HEK293T (cell line): Measurements from ENCODE around the gene TMEM120A.

Source experiments
- CTCF ChIA-PET: fragments of 350-600 bp; formaldehyde crosslinking; extraction: SDS; loops from one replicate; lab custom pipeline; 2021; ENCODE audit warnings: antibody characterized with exemption, inconsistent platforms; lab: Yijun Ruan, JAX
- POLR2A ChIA-PET: fragments of 350-600 bp; formaldehyde crosslinking; extraction: SDS; loops from one replicate; lab custom pipeline; 2020; ENCODE audit warnings: antibody characterized with exemption, inconsistent platforms; lab: Yijun Ruan, JAX
- DNase-seq: peaks from one replicate; pipeline ENCODE4 v3.0.0; 2012; ENCODE audit warnings: mixed read lengths; ENCODE audit errors: extremely low spot score
- ARNT ChIP-seq: fragments of 450-650 bp; IDR thresholded peaks from 2 replicates; pipeline ENCODE4 v1.6.1; 2017; ENCODE audit warnings: mild to moderate bottlenecking
- BHLHE40 ChIP-seq: fragments of 450-650 bp; IDR thresholded peaks from 2 replicates; pipeline ENCODE4 v1.6.1; 2016; ENCODE audit warnings: mild to moderate bottlenecking, moderate library complexity, borderline replicate concordance
- CTBP1 ChIP-seq: fragments of 450-650 bp; IDR thresholded peaks from 2 replicates; pipeline ENCODE4 v1.6.1; 2016; ENCODE audit warnings: borderline replicate concordance
- ELF4 ChIP-seq: fragments of 450-650 bp; IDR thresholded peaks from 2 replicates; pipeline ENCODE4 v1.6.1; 2017; ENCODE audit warnings: antibody characterized with exemption
- FOXA1 ChIP-seq: fragments of 450-650 bp; IDR thresholded peaks from 2 replicates; pipeline ENCODE4 v1.6.1; 2016; ENCODE audit warnings: mild to moderate bottlenecking
- FOXK2 ChIP-seq: fragments of 450-650 bp; IDR thresholded peaks from 2 replicates; pipeline ENCODE4 v1.6.1; 2016; ENCODE audit warnings: mild to moderate bottlenecking
- FOXM1 ChIP-seq: fragments of 450-650 bp; IDR thresholded peaks from 2 replicates; pipeline ENCODE4 v1.6.1; 2017; ENCODE audit warnings: mild to moderate bottlenecking, borderline replicate concordance
- L3MBTL2 ChIP-seq: fragments of 450-650 bp; conservative IDR thresholded peaks from 2 replicates; pipeline ENCODE4 v1.6.1; 2016; ENCODE audit warnings: mild to moderate bottlenecking
- LEF1 ChIP-seq: fragments of 450-650 bp; IDR thresholded peaks from 2 replicates; pipeline ENCODE4 v1.6.1; 2017; ENCODE audit warnings: mild to moderate bottlenecking, borderline replicate concordance
- NFRKB ChIP-seq: fragments of 450-650 bp; IDR thresholded peaks from 2 replicates; pipeline ENCODE4 v1.6.1; 2016; ENCODE audit warnings: mild to moderate bottlenecking, moderate library complexity
- SP1 ChIP-seq: fragments of 450-650 bp; IDR thresholded peaks from 2 replicates; pipeline ENCODE4 v1.6.1; 2017
- SUZ12 ChIP-seq: fragments of 450-650 bp; IDR thresholded peaks from 2 replicates; pipeline ENCODE4 v1.6.1; 2016; ENCODE audit warnings: mild to moderate bottlenecking
- TARDBP ChIP-seq: fragments of 450-650 bp; IDR thresholded peaks from 2 replicates; pipeline ENCODE4 v1.6.1; 2016
- ZNF384 ChIP-seq: fragments of 450-650 bp; IDR thresholded peaks from 2 replicates; pipeline ENCODE4 v1.6.1; 2016
- TF ChIP-seq, protein P1 (sequence below): fragments of 450-650 bp; IDR thresholded peaks from 2 replicates; pipeline ENCODE4 v1.6.1; 2016

The TMEM120A gene

DNA sequence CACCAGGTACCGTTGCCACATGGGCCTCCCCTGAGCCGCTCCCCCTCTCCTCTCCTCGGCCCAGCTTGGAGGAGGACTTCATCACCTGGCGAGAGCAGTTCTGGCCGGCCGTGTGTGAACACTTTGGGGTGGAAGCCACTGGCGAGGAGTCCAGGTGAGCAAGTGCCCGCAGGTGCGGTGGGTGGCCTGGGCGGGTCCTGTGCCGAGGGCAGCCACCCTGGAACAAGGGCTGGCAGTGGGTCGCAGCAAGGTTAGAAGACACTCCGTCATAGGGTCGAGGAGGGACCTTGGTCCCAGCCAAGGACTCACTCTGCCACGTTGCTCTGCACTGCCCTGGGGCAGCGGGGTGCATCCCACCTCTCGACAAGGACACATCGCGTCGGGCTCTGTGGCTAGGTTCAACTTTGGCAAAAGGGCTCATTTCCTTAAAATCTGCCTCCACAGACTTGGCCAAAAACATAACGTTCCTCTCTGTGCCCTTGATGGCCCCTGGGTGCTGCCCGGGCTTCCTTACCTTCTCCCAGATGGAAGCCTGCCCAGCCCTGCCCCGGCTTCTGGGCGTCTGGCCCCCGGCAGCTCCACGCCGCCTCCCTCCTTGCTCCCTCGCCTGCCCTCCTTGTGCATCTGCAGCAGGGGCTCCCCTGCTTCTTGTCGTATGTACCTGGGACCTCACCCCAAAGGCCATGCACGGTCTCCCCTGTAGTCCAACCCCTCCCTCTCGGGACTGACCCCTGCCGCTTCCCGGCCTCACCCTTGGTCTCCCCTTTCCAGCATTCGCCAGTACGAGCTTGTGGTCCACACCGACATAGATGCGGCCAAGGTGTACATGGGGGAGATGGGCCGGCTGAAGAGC is 12.7 kb downstream of the TMEM120A start:
- TF ChIP-seq ARNT (no peak), CTBP1 (no peak), ZNF384 (no peak), FOXM1 (no peak), SUZ12 (no peak), SP1 (no peak), ELF4 (no peak), NFRKB (no peak), L3MBTL2 (no peak), TARDBP (no peak), BHLHE40 (no peak), FOXK2 (no peak), LEF1 (no peak)
- TF ChIP-seq, protein P1, sequence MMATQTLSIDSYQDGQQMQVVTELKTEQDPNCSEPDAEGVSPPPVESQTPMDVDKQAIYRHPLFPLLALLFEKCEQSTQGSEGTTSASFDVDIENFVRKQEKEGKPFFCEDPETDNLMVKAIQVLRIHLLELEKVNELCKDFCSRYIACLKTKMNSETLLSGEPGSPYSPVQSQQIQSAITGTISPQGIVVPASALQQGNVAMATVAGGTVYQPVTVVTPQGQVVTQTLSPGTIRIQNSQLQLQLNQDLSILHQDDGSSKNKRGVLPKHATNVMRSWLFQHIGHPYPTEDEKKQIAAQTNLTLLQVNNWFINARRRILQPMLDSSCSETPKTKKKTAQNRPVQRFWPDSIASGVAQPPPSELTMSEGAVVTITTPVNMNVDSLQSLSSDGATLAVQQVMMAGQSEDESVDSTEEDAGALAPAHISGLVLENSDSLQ: no peak
- DNase-seq: no peak
- ChIA-PET POLR2A (no interaction called here), CTCF (no interaction called here)

DNA sequence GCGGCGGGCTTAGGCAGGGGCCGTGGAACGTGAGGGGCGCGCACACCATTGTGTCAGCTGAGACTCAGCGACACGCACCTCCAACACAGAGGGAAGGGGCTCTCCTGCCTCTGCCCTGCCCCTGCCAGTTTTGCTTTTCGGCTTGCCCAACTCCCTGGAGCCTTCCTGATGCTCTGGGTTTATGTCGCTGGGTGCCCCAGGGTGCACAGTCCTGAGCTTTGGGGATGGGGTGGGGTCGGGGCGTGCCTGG is 13.3 kb downstream of the TMEM120A start:
- ChIA-PET CTCF (no interaction called here), POLR2A (no interaction called here)
- no peak for DNase-seq
- no peak for TF ChIP-seq SUZ12
- no peak for TF ChIP-seq L3MBTL2
- no peak for TF ChIP-seq ARNT
- no peak for TF ChIP-seq FOXK2
- TF ChIP-seq ZNF384: no peak
- TF ChIP-seq FOXA1: no peak
- no peak for TF ChIP-seq CTBP1
- TF ChIP-seq FOXM1: no peak
- no peak for TF ChIP-seq SP1
- TF ChIP-seq, protein P1: no peak
- TF ChIP-seq TARDBP: no peak
- no peak for TF ChIP-seq LEF1
- TF ChIP-seq ELF4: no peak
- TF ChIP-seq NFRKB: no peak

DNA sequence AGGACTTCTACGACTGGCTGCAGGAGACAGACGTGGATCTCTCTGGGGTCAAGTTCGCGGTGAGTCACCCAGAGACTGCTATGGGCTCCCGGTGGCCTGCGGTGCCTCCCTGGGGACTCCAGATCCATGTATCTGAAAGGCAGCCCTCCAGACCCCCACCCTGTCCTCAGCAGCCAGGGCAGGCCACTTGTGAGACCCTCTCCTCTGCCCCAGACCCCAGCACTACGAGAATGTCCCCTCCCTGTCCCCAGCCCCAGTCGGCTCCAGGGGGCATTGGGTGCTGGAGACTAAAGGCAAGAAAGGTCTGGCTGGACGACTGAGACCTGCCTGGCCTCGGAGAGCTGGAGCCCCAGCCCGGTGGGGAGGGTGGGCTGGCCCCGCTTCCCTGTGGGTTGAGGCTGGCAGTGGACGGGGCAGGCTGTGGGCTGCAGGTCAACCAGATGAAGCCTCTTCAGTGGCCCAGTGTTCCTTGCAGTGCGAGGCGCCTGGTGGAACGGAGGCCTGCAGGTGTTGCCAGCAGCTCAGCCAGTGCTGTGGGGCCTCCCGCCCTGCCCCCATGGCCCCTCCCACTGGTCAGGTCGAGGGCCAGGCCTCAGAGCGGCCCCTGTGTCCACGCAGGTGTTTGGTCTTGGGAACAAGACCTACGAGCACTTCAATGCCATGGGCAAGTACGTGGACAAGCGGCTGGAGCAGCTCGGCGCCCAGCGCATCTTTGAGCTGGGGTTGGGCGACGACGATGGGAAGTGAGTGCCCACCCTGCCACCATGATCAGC is 13.8 kb downstream of the TMEM120A start:
- POLR2A ChIA-PET: no interaction called here

DNA sequence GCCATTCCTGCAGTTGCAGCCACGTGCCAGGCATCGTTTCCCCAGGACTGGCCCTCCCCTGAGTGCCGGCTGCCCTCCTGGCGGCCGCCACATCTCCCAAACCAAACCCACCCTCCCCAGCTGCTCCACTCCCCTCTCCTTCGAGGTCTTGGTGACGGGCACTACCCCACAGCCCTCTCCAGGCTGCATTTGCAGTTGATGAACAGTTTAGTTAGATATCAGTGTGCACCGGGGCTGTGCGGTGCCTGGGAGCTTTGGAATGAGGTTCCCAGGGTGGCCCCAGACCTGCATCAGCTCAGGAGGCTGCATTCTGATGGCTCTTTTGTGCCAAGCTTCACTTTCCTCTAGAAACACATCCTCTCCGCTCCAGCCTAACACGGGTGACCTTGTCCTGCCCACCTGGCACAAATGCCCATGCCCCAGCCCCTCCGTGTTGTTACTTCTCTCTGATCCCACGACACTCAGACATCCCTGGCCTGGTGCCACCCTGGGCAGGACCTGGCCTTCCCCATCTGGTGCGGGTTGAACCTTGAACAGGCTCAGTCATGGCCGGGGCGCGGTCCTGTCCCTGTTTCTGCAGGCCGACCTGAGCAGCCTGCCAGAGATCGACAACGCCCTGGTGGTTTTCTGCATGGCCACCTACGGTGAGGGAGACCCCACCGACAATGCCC is 14.5 kb downstream of the TMEM120A start:
- CTCF ChIA-PET: no interaction called here

More for the DNA sequence above, 13.8 kb downstream of the TMEM120A start:
- TF ChIP-seq, protein P1: no peak
- no peak for TF ChIP-seq NFRKB
- no peak for TF ChIP-seq FOXM1
- TF ChIP-seq LEF1: no peak
- TF ChIP-seq L3MBTL2: no peak
- no peak for TF ChIP-seq FOXK2
- TF ChIP-seq ARNT: no peak
- no peak for TF ChIP-seq BHLHE40
- TF ChIP-seq SUZ12: no peak
- CTCF ChIA-PET: no interaction called here
- DNase-seq: no peak

DNA sequence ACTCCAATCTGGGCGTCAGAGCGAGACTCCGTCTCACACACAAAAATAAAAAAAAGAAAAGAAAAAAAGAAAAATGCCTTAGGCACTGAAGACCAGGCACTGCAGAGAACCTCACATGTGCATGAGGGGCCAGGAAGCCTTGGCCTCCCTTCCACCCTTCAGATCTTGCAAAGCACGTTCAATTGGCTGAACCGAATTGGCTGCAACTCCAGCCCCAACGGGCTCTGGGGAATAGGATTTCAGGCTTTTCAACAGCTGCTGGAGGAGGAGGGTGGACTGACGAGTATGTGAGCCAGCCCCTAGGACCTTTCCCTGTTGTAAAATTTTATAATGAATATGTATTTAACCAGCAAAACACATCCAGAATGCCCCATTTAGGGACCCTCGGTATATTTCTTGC is 16.7 kb downstream of the TMEM120A start:
- DNase-seq: no peak

More for the DNA sequence above, 14.5 kb downstream of the TMEM120A start:
- TF ChIP-seq L3MBTL2: no peak
- TF ChIP-seq ARNT: no peak
- TF ChIP-seq BHLHE40: no peak
- no peak for TF ChIP-seq NFRKB
- no peak for TF ChIP-seq ZNF384
- TF ChIP-seq ELF4: no peak
- TF ChIP-seq, protein P1: no peak
- TF ChIP-seq SUZ12: no peak
- DNase-seq: no peak
- POLR2A ChIA-PET: no interaction called here

More for the DNA sequence above, 16.7 kb downstream of the TMEM120A start:
- CTCF ChIA-PET: no interaction called here
- TF ChIP-seq ARNT (no peak), FOXK2 (no peak)
- POLR2A ChIA-PET: no interaction called here
